Endothelial cell of umbilical vein (primary cell): ENCODE data around the gene DKKL1. TPM values are rescaled to one million over a fixed set of nuclear protein-coding genes. Genes with fewer than 3 reads are reported as not detected.

Experiments
- BruUV-seq: library from RNA; stranded (reverse); fragments of 400-500 nt; replicated peaks from 2 replicates; lab custom pipeline; 2021; lab: Mats Ljungman, UMichigan
- CTCF ChIA-PET: fragments of 300-600, 350-600 bp; sonication (Branson Sonifier 250); formaldehyde crosslinking; loops from one replicate; lab custom pipeline; 2021; ENCODE audit warnings: antibody characterized with exemption, inconsistent platforms; lab: Charles Lee
- POLR2A ChIA-PET: fragments of 300-600, 350-600 bp; sonication (Branson Sonifier 250); formaldehyde crosslinking; loops from one replicate; lab custom pipeline; 2021; ENCODE audit warnings: antibody characterized with exemption, inconsistent platforms; lab: Charles Lee
- DNase-seq: peaks from one replicate; pipeline ENCODE4 v3.0.0-alpha.2; 2011; ENCODE audit warnings: low read depth, low spot score
- FAIRE-seq: peaks from 2 replicates; lab custom pipeline; 2011; peaks lifted over from hg19 to GRCh38; lab: Jason Lieb, UNC
- H2AFZ ChIP-seq: 2 replicates; pipeline ENCODE4 v1.6.0; 2012; ENCODE audit warnings: low read depth, low read length, control low read depth, inconsistent platforms
- H3K27ac ChIP-seq: 2 replicates; pipeline ENCODE4 v1.5.1; 2011; ENCODE audit warnings: low read depth, mild to moderate bottlenecking, control low read depth, low read length, moderate library complexity; ENCODE audit not compliant: insufficient read depth
- H3K27me3 ChIP-seq, 2 experiments: 2 replicates each; pipeline versions ENCODE4 v1.6.0 to v1.6.1; 2011; ENCODE audit warnings: low read length in 2 of 2, mixed read lengths in 1 of 2; ENCODE audit not compliant: control insufficient read depth in 2 of 2, insufficient read depth in 2 of 2
- H3K36me3 ChIP-seq, 2 experiments: 2 replicates in 1 of 2; 3 replicates in 1 of 2; pipeline ENCODE4 v1.5.1; 2011; ENCODE audit warnings: low read length in 2 of 2, mild to moderate bottlenecking in 1 of 2, moderate library complexity in 1 of 2; ENCODE audit not compliant: control insufficient read depth in 2 of 2, insufficient read depth in 2 of 2; ENCODE audit errors: extremely low read depth in 1 of 2
- H3K4me1 ChIP-seq: 3 replicates; pipeline ENCODE4 v1.5.1; 2011; ENCODE audit warnings: mild to moderate bottlenecking, low read length; ENCODE audit not compliant: control insufficient read depth, insufficient read depth; ENCODE audit errors: extremely low read depth
- H3K4me2 ChIP-seq: 2 replicates; pipeline ENCODE4 v1.6.1; 2011; ENCODE audit warnings: low read length, control low read depth, mixed read lengths; ENCODE audit not compliant: insufficient read depth
- H3K4me3 ChIP-seq, 3 experiments: fragments of 200-600 bp in 1 of 3; sonication (generic), shearing (Covaris generic) in 1 of 3; replicated peaks in 1 of 3; 2 replicates each; pipeline ENCODE4 v1.5.1; 2011 to 2016; ENCODE audit warnings: control low read depth in 3 of 3, low read length in 3 of 3, mild to moderate bottlenecking in 2 of 3, inconsistent platforms in 1 of 3, low read depth in 1 of 3, moderate library complexity in 1 of 3; ENCODE audit not compliant: insufficient read depth in 1 of 3
- H3K79me2 ChIP-seq: 2 replicates; pipeline ENCODE4 v1.6.0; 2012; ENCODE audit warnings: low read length, inconsistent platforms; ENCODE audit not compliant: control insufficient read depth, insufficient read depth
- H3K9ac ChIP-seq: replicated peaks from 2 replicates; pipeline ENCODE3; 2011; ENCODE audit warnings: low read length, control low read depth; ENCODE audit not compliant: insufficient read depth; ENCODE audit errors: extremely low read depth
- H3K9me1 ChIP-seq: replicated peaks from 3 replicates; pipeline ENCODE4 v1.6.0; 2011; ENCODE audit warnings: mild to moderate bottlenecking, low read length; ENCODE audit not compliant: control insufficient read depth, insufficient read depth; ENCODE audit errors: extremely low read depth
- H3K9me3 ChIP-seq: replicated peaks from 2 replicates; pipeline ENCODE4 v1.5.1; 2012; ENCODE audit warnings: low read length, inconsistent platforms; ENCODE audit not compliant: control insufficient read depth, insufficient read depth
- H4K20me1 ChIP-seq: replicated peaks from 2 replicates; pipeline ENCODE3; 2011; ENCODE audit warnings: mild to moderate bottlenecking, low read length; ENCODE audit not compliant: control insufficient read depth, insufficient read depth; ENCODE audit errors: extremely low read depth
- CTCF ChIP-seq, 2 donors: IDR thresholded peaks; 1 replicate in 1 of 2; 2 replicates in 1 of 2; pipeline ENCODE4 v1.5.1; 2011; ENCODE audit warnings: low read length in 2 of 2, mild to moderate bottlenecking in 2 of 2, moderate library complexity in 2 of 2, control low read depth in 1 of 2, inconsistent platforms in 1 of 2, low read depth in 1 of 2; ENCODE audit not compliant: insufficient read depth in 1 of 2; ENCODE audit errors: extremely low read depth in 1 of 2
- EZH2 ChIP-seq: IDR thresholded peaks from 2 replicates; pipeline ENCODE4 v1.6.1; 2012; ENCODE audit warnings: borderline replicate concordance, low read depth, mild to moderate bottlenecking, moderate library complexity, low read length, inconsistent platforms; ENCODE audit not compliant: severe bottlenecking
- JUN ChIP-seq: IDR thresholded peaks from 2 replicates; pipeline ENCODE4 v1.6.1; 2011; ENCODE audit warnings: borderline replicate concordance, low read depth; ENCODE audit not compliant: insufficient read length, insufficient read depth
- POLR2AphosphoS5 ChIP-seq: IDR thresholded peaks from 2 replicates; pipeline ENCODE4 v1.6.1; 2012; ENCODE audit warnings: low read depth, mild to moderate bottlenecking, control low read depth, low read length, moderate library complexity; ENCODE audit not compliant: insufficient read depth
- dilution Hi-C: fragments of 300-500 bp; cut with MboI; formaldehyde crosslinking; loops from one replicate; pipeline ENCODE4 v1.15.0; 2019; ENCODE audit warnings: low sequenced_read_pairs; ENCODE audit not compliant: extremely low pct_ligation_motif_present
- intact Hi-C: fragments of 100-400 bp; cut with micrococcal nuclease; formaldehyde crosslinking; loops from one replicate; pipeline ENCODE4 v1.10.0; 2022
- polyA plus RNA-seq, 4 experiments: library from polyadenylated mRNA; depleted of rRNA in 3 of 4; stranded (reverse) in 3 of 4; unstranded in 1 of 4; fragments of >200 nt; gene quantifications; 2 replicates each; pipeline versions ENCODE4 v1.2.1 to v1.2.3, GENCODE V29; 2011 to 2012; ENCODE audit warnings: missing spikeins in 1 of 4
- total RNA-seq: library from RNA; stranded (reverse); gene quantifications from 2 replicates; pipeline ENCODE4 v1.2.3, GENCODE V29; 2021

The DKKL1 gene
- total and polyA plus RNA-seq, 2 donors (not counting 3 experiments of a cell fraction or from before 2014, with no cell fraction given) = 0.21 TPM; not detected in 1

- dilution Hi-C loops (no loop called here), intact Hi-C loops (no loop called here)
- no TSS peak for BruUV-seq
- ChIA-PET CTCF (no interaction called here), POLR2A (no interaction called here)
- Histone ChIP-seq H3K9ac (no peak within 1 kb of the TSS), H2AFZ (peak within 1 kb of the TSS; percentile 15), H3K4me2 (no peak within 1 kb of the TSS), H3K9me1 (no peaks in the 10 kb centered on the region), H3K27ac (no peak within 1 kb of the TSS), H3K79me2 (no peaks in the 10 kb centered on the region), H3K4me1 (no peaks in the 10 kb centered on the region), H3K9me3 (no peaks in the 10 kb centered on the region), H4K20me1 (no peaks in the 10 kb centered on the region), H3K27me3 (peaks cover 74 to 90% of the 10 kb centered on the region in 2 experiments), H3K4me3 (no peak within 1 kb of the TSS), H3K36me3 (no peaks in the 10 kb centered on the region)
- FAIRE-seq = peak; percentile 8
- TF ChIP-seq EZH2 (peak; percentile 74), POLR2AphosphoS5 (no peak)
- DNase-seq = no peak
Measured at GRCh38 chr19:49423071-49423984, 59.7 kb downstream of the DKKL1 start, which contains the start of gene PTH2. PTH2 (minus strand) TSS chr19:49423441; CDS start chr19:49423339, 102 bp downstream.

GRCh38 chr19:49423985-49424303, 60.3 kb downstream of the DKKL1 start:
- Histone ChIP-seq H3K4me1 (no peaks in the 10 kb centered on the region), H2AFZ (no peak overlapping the region), H3K36me3 (no peaks in the 10 kb centered on the region), H3K9ac (no peak overlapping the region), H3K27me3 (peaks cover 76 to 92% of the 10 kb centered on the region in 2 experiments), H3K27ac (no peak overlapping the region), H3K79me2 (no peaks in the 10 kb centered on the region), H3K4me3 (no peak overlapping the region), H4K20me1 (no peaks in the 10 kb centered on the region), H3K4me2 (no peak overlapping the region), H3K9me1 (no peaks in the 10 kb centered on the region), H3K9me3 (no peaks in the 10 kb centered on the region)
- no TSS peak for BruUV-seq
- intact Hi-C loops = no loop called here
- no peak for DNase-seq
- CTCF ChIA-PET = no interaction called here
- FAIRE-seq = no peak
- POLR2A ChIA-PET = no interaction called here
- TF ChIP-seq EZH2 (no peak), POLR2AphosphoS5 (no peak), CTCF (IDR thresholded peaks at IDR 0.05; ENCODE audit: extremely low read depth in 1 of 2, insufficient read depth in 1 of 2, low read depth in 1 of 2, low read length in 2 of 2) (no peak), JUN (no peak)
- dilution Hi-C loops = no loop called here

Other genes starting within 250 kb of the DKKL1 start
- 4.2 and 4.5 TPM in 2 replicates for gene LIN7B, start 249.5 kb upstream of the DKKL1 start, total RNA-seq
- 2.2 and 4.4 TPM in 2 replicates for gene LIN7B, start 249.5 kb upstream of the DKKL1 start, polyA plus RNA-seq
- gene C19orf73, start 244.7 kb upstream of the DKKL1 start, total RNA-seq = 1.5 TPM in 1 of 2 replicates, not detected in the other
- gene C19orf73, start 244.7 kb upstream of the DKKL1 start, polyA plus RNA-seq = 1.8 and 2.5 TPM in 2 replicates
- gene PPFIA3, start 244.3 kb upstream of the DKKL1 start, total RNA-seq = 2.0 and 2.6 TPM in 2 replicates
- gene PPFIA3, start 244.3 kb upstream of the DKKL1 start, polyA plus RNA-seq = 1.3 and 1.4 TPM in 2 replicates
- gene HRC, start 208.5 kb upstream of the DKKL1 start, total RNA-seq = not detected in 2 replicates
- not detected in 2 replicates for gene HRC, start 208.5 kb upstream of the DKKL1 start, polyA plus RNA-seq
- gene TRPM4, start 206.1 kb upstream of the DKKL1 start, total RNA-seq = 38.9 and 40.6 TPM in 2 replicates
- 17.6 and 23.7 TPM in 2 replicates for gene TRPM4, start 206.1 kb upstream of the DKKL1 start, polyA plus RNA-seq
- 1.6 and 3.6 TPM in 2 replicates for gene SLC6A16, start 38.7 kb upstream of the DKKL1 start, total RNA-seq
- gene SLC6A16, start 38.7 kb upstream of the DKKL1 start, polyA plus RNA-seq = 0.72 and 1.1 TPM in 2 replicates
- not detected in 2 replicates for gene CD37, start 28.5 kb upstream of the DKKL1 start, total RNA-seq
- gene CD37, start 28.5 kb upstream of the DKKL1 start, polyA plus RNA-seq = not detected in 2 replicates
- gene TEAD2, start 1.5 kb upstream of the DKKL1 start, total RNA-seq = 89.4 and 93.3 TPM in 2 replicates
- 60.3 and 60.9 TPM in 2 replicates for gene TEAD2, start 1.5 kb upstream of the DKKL1 start, polyA plus RNA-seq
- not detected in 2 replicates for gene KASH5, start 24.4 kb downstream of the DKKL1 start, total RNA-seq
- 0.03 TPM in 1 of 2 replicates, not detected in the other for gene KASH5, start 24.4 kb downstream of the DKKL1 start, polyA plus RNA-seq
- gene PTH2, start 59.6 kb downstream of the DKKL1 start, total RNA-seq = not detected in 2 replicates
- not detected in 2 replicates for gene PTH2, start 59.6 kb downstream of the DKKL1 start, polyA plus RNA-seq
- gene GFY, start 61.5 kb downstream of the DKKL1 start, total RNA-seq = not detected in 2 replicates
- gene GFY, start 61.5 kb downstream of the DKKL1 start, polyA plus RNA-seq = not detected in 2 replicates
- gene SLC17A7, start 77.7 kb downstream of the DKKL1 start, total RNA-seq = 0.13 and 0.25 TPM in 2 replicates
- 0.06 and 0.07 TPM in 2 replicates for gene SLC17A7, start 77.7 kb downstream of the DKKL1 start, polyA plus RNA-seq
- gene PIH1D1, start 87.9 kb downstream of the DKKL1 start, total RNA-seq = 84.1 and 86.9 TPM in 2 replicates
- 72.6 and 83.2 TPM in 2 replicates for gene PIH1D1, start 87.9 kb downstream of the DKKL1 start, polyA plus RNA-seq
- 27.6 and 38.8 TPM in 2 replicates for gene ALDH16A1, start 89.3 kb downstream of the DKKL1 start, total RNA-seq
- 33.2 and 42.3 TPM in 2 replicates for gene ALDH16A1, start 89.3 kb downstream of the DKKL1 start, polyA plus RNA-seq
- 4.7 and 5.7 TPM in 2 replicates for gene FLT3LG, start 110.3 kb downstream of the DKKL1 start, total RNA-seq
- gene FLT3LG, start 110.3 kb downstream of the DKKL1 start, polyA plus RNA-seq = 5.0 and 5.6 TPM in 2 replicates
- 2,291 and 2,318 TPM in 2 replicates for gene RPL13A, start 123.7 kb downstream of the DKKL1 start, total RNA-seq
- gene RPL13A, start 123.7 kb downstream of the DKKL1 start, polyA plus RNA-seq = 4,148 and 5,694 TPM in 2 replicates
- 1,764 and 1,843 TPM in 2 replicates for gene RPS11, start 132.6 kb downstream of the DKKL1 start, total RNA-seq
- gene RPS11, start 132.6 kb downstream of the DKKL1 start, polyA plus RNA-seq = 4,411 and 4,760 TPM in 2 replicates
- gene FCGRT, start 148.8 kb downstream of the DKKL1 start, total RNA-seq = 98.2 and 134 TPM in 2 replicates
- gene FCGRT, start 148.8 kb downstream of the DKKL1 start, polyA plus RNA-seq = 197 and 215 TPM in 2 replicates
- gene RCN3, start 164.1 kb downstream of the DKKL1 start, total RNA-seq = 94.4 and 96.1 TPM in 2 replicates
- gene RCN3, start 164.1 kb downstream of the DKKL1 start, polyA plus RNA-seq = 52.7 and 68.3 TPM in 2 replicates
- 77.5 and 79.8 TPM in 2 replicates for gene NOSIP, start 216.7 kb downstream of the DKKL1 start, total RNA-seq
- gene NOSIP, start 216.7 kb downstream of the DKKL1 start, polyA plus RNA-seq = 128 and 199 TPM in 2 replicates
- gene PRRG2, start 217.4 kb downstream of the DKKL1 start, total RNA-seq = 1.5 and 2.6 TPM in 2 replicates
- gene PRRG2, start 217.4 kb downstream of the DKKL1 start, polyA plus RNA-seq = 2.9 and 3.0 TPM in 2 replicates
- 35.6 and 37.0 TPM in 2 replicates for gene PRR12, start 227.3 kb downstream of the DKKL1 start, total RNA-seq
- 1.6 and 1.9 TPM in 2 replicates for gene PRR12, start 227.3 kb downstream of the DKKL1 start, polyA plus RNA-seq